Urothelium cell line (cell line): ENCODE results near the gene PDE9A.
"Not testable (repeated sequence)": the region's sequence is repeated elsewhere in the genome, so short reads cannot be mapped to it uniquely, and the experiment has no call there.

Experiments
- DNase-seq: peaks from one replicate; pipeline ENCODE4 v3.0.0; 2011; ENCODE audit warnings: low spot score, mixed read lengths
- FAIRE-seq: peaks from 2 replicates; lab custom pipeline; 2011; peaks lifted over from hg19 to GRCh38; lab: Jason Lieb, UNC

PDE9A gene

GRCh38 chr21:42653231-42654061 lies at the start of gene PDE9A:
PDE9A (plus strand) TSS chr21:42653621; CDS start chr21:42653815, 194 bp downstream.
- no peak for FAIRE-seq

GRCh38 chr21:42607102-42607501 lies 46.3 kb upstream of the PDE9A start:
- DNase-seq (no peak), FAIRE-seq (no peak)

More at GRCh38 chr21:42653231-42654061, at the start of gene PDE9A:
- peak; percentile 56 for DNase-seq

GRCh38 chr21:42607525-42608102 lies 45.8 kb upstream of the PDE9A start:
- no peak for FAIRE-seq
- no peak for DNase-seq

- DNase-seq (no peak), FAIRE-seq (no peak)
These were observed 45.0 kb upstream of the PDE9A start for GRCh38 chr21:42608446-42608845.

- FAIRE-seq (no peak), DNase-seq (no peak)
These were observed 43.6 kb upstream of the PDE9A start for GRCh38 chr21:42609811-42610210.

- no peak for FAIRE-seq
- no peak for DNase-seq
These were observed 41.6 kb upstream of the PDE9A start for GRCh38 chr21:42611852-42612251.

GRCh38 chr21:42612390-42612789 lies 41.0 kb upstream of the PDE9A start:
- no peak for DNase-seq
- no peak for FAIRE-seq

GRCh38 chr21:42613756-42614155 lies 39.7 kb upstream of the PDE9A start:
- FAIRE-seq (no peak), DNase-seq (no peak)

- FAIRE-seq (no peak), DNase-seq (no peak)
These were observed 39.0 kb upstream of the PDE9A start for GRCh38 chr21:42614396-42614795.

- FAIRE-seq (no peak), DNase-seq (peak; percentile 43)
These were observed 38.5 kb upstream of the PDE9A start for GRCh38 chr21:42614811-42615351.

- peak; percentile 100 for FAIRE-seq
- DNase-seq = not testable (repeated sequence)
These were observed 38.0 kb upstream of the PDE9A start for GRCh38 chr21:42615377-42615776.

- DNase-seq (no peak), FAIRE-seq (no peak)
These were observed 37.5 kb upstream of the PDE9A start for GRCh38 chr21:42615924-42616323.

GRCh38 chr21:42616446-42616845 lies 37.0 kb upstream of the PDE9A start:
- FAIRE-seq (no peak), DNase-seq (no peak)

GRCh38 chr21:42616941-42617340 lies 36.5 kb upstream of the PDE9A start:
- DNase-seq (no peak), FAIRE-seq (no peak)

GRCh38 chr21:42617486-42617885 lies 35.9 kb upstream of the PDE9A start:
- FAIRE-seq (no peak), DNase-seq (no peak)

GRCh38 chr21:42618707-42619102 lies 34.7 kb upstream of the PDE9A start:
- no peak for FAIRE-seq
- no peak for DNase-seq

GRCh38 chr21:42619166-42619565 lies 34.3 kb upstream of the PDE9A start:
- DNase-seq (no peak), FAIRE-seq (no peak)

- FAIRE-seq = no peak
These were observed 33.6 kb upstream of the PDE9A start for GRCh38 chr21:42619841-42620240.

GRCh38 chr21:42621166-42621818 lies 32.1 kb upstream of the PDE9A start:
- DNase-seq (no peak), FAIRE-seq (peak; percentile 35)

More at GRCh38 chr21:42619841-42620240, 33.6 kb upstream of the PDE9A start:
- no peak for DNase-seq

GRCh38 chr21:42621819-42622177 lies 31.6 kb upstream of the PDE9A start:
- FAIRE-seq (no peak), DNase-seq (no peak)

- FAIRE-seq (no peak), DNase-seq (no peak)
These were observed 31.1 kb upstream of the PDE9A start for GRCh38 chr21:42622284-42622683.

GRCh38 chr21:42623694-42624093 lies 29.7 kb upstream of the PDE9A start:
- no peak for DNase-seq

More at GRCh38 chr21:42623694-42624093, 29.7 kb upstream of the PDE9A start:
- no peak for FAIRE-seq
